Tibial artery (tissue), 4 donors: Measurements from ENCODE around the gene DHRS3.
"Not testable (repeated sequence)": the region's sequence is repeated elsewhere in the genome, so short reads cannot be mapped to it uniquely, and the experiment has no call there.

Experiments used
- DNase-seq, 2 donors: peaks; one replicate each; pipeline ENCODE4 v3.0.0-alpha.2; 2019
- H3K27ac ChIP-seq, 2 donors: fragments of 200-600 bp; sonication (generic) in 1 of 2; 1 replicate in 1 of 2; 2 replicates in 1 of 2; pipeline ENCODE4 v1.5.1; 2018 to 2019; ENCODE audit warnings: mild to moderate bottlenecking in 1 of 2
- H3K27me3 ChIP-seq, 2 donors: fragments of 200-600 bp; sonication (generic) in 1 of 2; one replicate each; pipeline versions ENCODE4 v1.5.1 to v1.6.0; 2016 to 2019
- H3K36me3 ChIP-seq, 3 donors: fragments of 200-600 bp; sonication (generic) in 2 of 3; one replicate each; pipeline ENCODE4 v1.5.1; 2016 to 2019; ENCODE audit warnings: mild to moderate bottlenecking in 2 of 3
- H3K4me1 ChIP-seq, 4 donors: fragments of 200-600 bp; sonication (generic) in 2 of 4; 1 replicate in 3 of 4; 2 replicates in 1 of 4; pipeline ENCODE4 v1.5.1; 2016 to 2019
- H3K4me3 ChIP-seq, 2 donors: fragments of 200-600 bp; sonication (generic) in 1 of 2; 1 replicate in 1 of 2; 2 replicates in 1 of 2; pipeline ENCODE4 v1.5.1; 2018 to 2019; ENCODE audit warnings: mild to moderate bottlenecking in 2 of 2
- H3K9me3 ChIP-seq, 3 donors: fragments of 200-600 bp; sonication (generic) in 1 of 3; one replicate each; pipeline ENCODE4 v1.5.1; 2016 to 2019
- CTCF ChIP-seq, 2 experiments: fragments of 200-600 bp in 1 of 2; fragments of 450-650 bp in 1 of 2; IDR thresholded peaks; one replicate each; pipeline ENCODE4 v1.5.1; 2017 to 2019; ENCODE audit warnings: antibody characterized with exemption in 2 of 2, mild to moderate bottlenecking in 1 of 2, moderate library complexity in 1 of 2
- intact Hi-C: fragments of 100-400 bp; cut with DNase I; formaldehyde crosslinking; loops from one replicate; pipeline ENCODE4 v1.15.0; 2023; ENCODE audit warnings: low total_unique reads

DHRS3 gene

GRCh38 chr1:12541274-12542137, 76.5 kb downstream of the DHRS3 start:
- intact Hi-C loops: loop anchor here (2.0 to 5.0 kb wide), 2 partner anchors 53 to 76 kb away; partner anchors contain the start of gene DHRS3
- no peak for TF ChIP-seq CTCF (IDR thresholded peaks at IDR 0.05)
- Histone ChIP-seq H3K4me1 (peaks cover 0 to 43% (median 29%) of the 10 kb centered on the region in 4 donors), H3K27me3 (no peaks in the 10 kb centered on the region), H3K9me3 (no peaks in the 10 kb centered on the region), H3K27ac (peak overlapping the region; percentile 79 to 80), H3K36me3 (no peaks in the 10 kb centered on the region), H3K4me3 (no peak overlapping the region)
- peak; percentile 68 to 85 for DNase-seq

- intact Hi-C loops: loop anchor here (2.0 to 5.0 kb wide), 2 partner anchors 54 to 77 kb away; partner anchors contain the start of gene DHRS3
- Histone ChIP-seq H3K27me3 (no peaks in the 10 kb centered on the region), H3K9me3 (no peaks in the 10 kb centered on the region), H3K27ac (peak overlapping the region; percentile 79 to 80), H3K36me3 (no peaks in the 10 kb centered on the region), H3K4me1 (peaks cover 0 to 41% (median 28%) of the 10 kb centered on the region in 4 donors), H3K4me3 (peak overlapping the region; percentile 4 to 26)
- no peak for TF ChIP-seq CTCF (IDR thresholded peaks at IDR 0.05)
- peak; percentile 20 to 63 for DNase-seq
Measured at GRCh38 chr1:12540580-12541273, 77.3 kb downstream of the DHRS3 start.

- H3K36me3 ChIP-seq: no peaks in the 10 kb centered on the region
Measured at GRCh38 chr1:12539705-12540579, 78.1 kb downstream of the DHRS3 start.

GRCh38 chr1:12539320-12539704, 78.7 kb downstream of the DHRS3 start:
- intact Hi-C loops: no loop called here
- Histone ChIP-seq H3K27me3 (no peaks in the 10 kb centered on the region), H3K27ac (peak overlapping the region; percentile 79 to 80), H3K4me1 (peaks cover 0 to 41% (median 28%) of the 10 kb centered on the region in 4 donors), H3K36me3 (no peaks in the 10 kb centered on the region), H3K4me3 (no peak overlapping the region), H3K9me3 (no peaks in the 10 kb centered on the region)
- no peak for TF ChIP-seq CTCF (IDR thresholded peaks at IDR 0.05)
- DNase-seq: peak in 1 of 2 donors; percentile 52

More at GRCh38 chr1:12539705-12540579, 78.1 kb downstream of the DHRS3 start:
- Histone ChIP-seq H3K9me3 (no peaks in the 10 kb centered on the region), H3K27me3 (no peaks in the 10 kb centered on the region), H3K4me3 (peak overlapping the region; percentile 4 to 26), H3K4me1 (peaks cover 0 to 41% (median 28%) of the 10 kb centered on the region in 4 donors), H3K27ac (peak overlapping the region; percentile 79 to 80)
- peak; percentile 14 to 30 for TF ChIP-seq CTCF (IDR thresholded peaks at IDR 0.05)
- DNase-seq: peak; percentile 93 to 97
- intact Hi-C loops: loop anchor here (2.0 to 5.0 kb wide), 2 partner anchors 55 to 77 kb away; partner anchors contain the start of gene DHRS3

- not testable (repeated sequence) for H3K4me3 ChIP-seq, DNase-seq
- H3K4me1 ChIP-seq: peaks cover 0 to 41% (median 28%) of the 10 kb centered on the region in 4 donors
Measured at GRCh38 chr1:12538536-12538935, 79.5 kb downstream of the DHRS3 start.

More at GRCh38 chr1:12538536-12538935, 79.5 kb downstream of the DHRS3 start:
- H3K27ac ChIP-seq: peak overlapping the region in 1 of 2 donors; percentile 79
- intact Hi-C loops, H3K27me3 ChIP-seq, H3K9me3 ChIP-seq, H3K36me3 ChIP-seq: not testable (repeated sequence)
